ENCODE data around the gene CEACAM6.

- TF ChIP-seq CTCF (IDR thresholded peaks at IDR 0.05; ENCODE audit: low read length): no peak
- TF ChIP-seq EZH2 (IDR thresholded peaks at IDR 0.05; ENCODE audit: borderline replicate concordance, low read length): no peak
These were observed 51.8 kb downstream of the CEACAM6 start for GRCh38 chr19:41807176-41807575.
